Putamen (tissue), 1 donor: ENCODE data around the gene PLEKHB2.
"Not testable (repeated sequence)": the region's sequence is repeated elsewhere in the genome, so short reads cannot be mapped to it uniquely, and the experiment has no call there.

Source experiments
- DNase-seq: peaks from one replicate; pipeline ENCODE4 v3.0.0-alpha.2; 2016; ENCODE audit warnings: low spot score

PLEKHB2 gene

GRCh38 chr2:131093696-131094462 lies 11.3 kb upstream of the PLEKHB2 start:
- DNase-seq, result no peak

GRCh38 chr2:131094463-131095281 lies 10.5 kb upstream of the PLEKHB2 start:
- no peak for DNase-seq

- DNase-seq, result no peak
Measured at GRCh38 chr2:131103165-131103564, 2.0 kb upstream of the PLEKHB2 start.

GRCh38 chr2:131104487-131105155 lies 515 bp upstream of the PLEKHB2 start:
- no peak for DNase-seq

- no peak for DNase-seq
Measured at GRCh38 chr2:131105950-131106801, 1.0 kb downstream of the PLEKHB2 start.

GRCh38 chr2:131112529-131112928 lies 7.4 kb downstream of the PLEKHB2 start:
- no peak for DNase-seq

- DNase-seq, result no peak
Measured at GRCh38 chr2:131113566-131114227, 8.6 kb downstream of the PLEKHB2 start.

- DNase-seq, result not testable (repeated sequence)
Measured at GRCh38 chr2:131114950-131115349, 9.8 kb downstream of the PLEKHB2 start.

GRCh38 chr2:131115752-131116151 lies 10.6 kb downstream of the PLEKHB2 start:
- DNase-seq, result no peak

- no peak for DNase-seq
Measured at GRCh38 chr2:131120815-131121317, 15.7 kb downstream of the PLEKHB2 start.

- no peak for DNase-seq
Measured at GRCh38 chr2:131121464-131121863, 16.3 kb downstream of the PLEKHB2 start.

GRCh38 chr2:131122496-131122895 lies 17.4 kb downstream of the PLEKHB2 start:
- DNase-seq, result no peak

GRCh38 chr2:131123192-131123591 lies 18.1 kb downstream of the PLEKHB2 start:
- no peak for DNase-seq

- DNase-seq, result no peak
Measured at GRCh38 chr2:131125195-131125757, 20.1 kb downstream of the PLEKHB2 start.

- no peak for DNase-seq
Measured at GRCh38 chr2:131126436-131126835, 21.3 kb downstream of the PLEKHB2 start.

GRCh38 chr2:131127076-131127475 lies 21.9 kb downstream of the PLEKHB2 start:
- DNase-seq, result peak; percentile 18

- DNase-seq, result no peak
Measured at GRCh38 chr2:131127981-131128380, 22.8 kb downstream of the PLEKHB2 start.

- no peak for DNase-seq
Measured at GRCh38 chr2:131130298-131130596, 25.1 kb downstream of the PLEKHB2 start.

GRCh38 chr2:131132729-131133128 lies 27.6 kb downstream of the PLEKHB2 start:
- DNase-seq, result no peak

- no peak for DNase-seq
Measured at GRCh38 chr2:131140581-131140980, 35.4 kb downstream of the PLEKHB2 start.

- DNase-seq, result no peak
Measured at GRCh38 chr2:131142849-131143248, 37.7 kb downstream of the PLEKHB2 start.
